Measurements from ENCODE around the gene WDR75. TPM values are rescaled to one million over a fixed set of nuclear protein-coding genes. Genes with fewer than 3 reads are reported as not detected.

Gene WDR75
- total RNA-seq, 4 donors from 2014 or later, result 14.0 to 21.4 (median 16.7) TPM

DNA sequence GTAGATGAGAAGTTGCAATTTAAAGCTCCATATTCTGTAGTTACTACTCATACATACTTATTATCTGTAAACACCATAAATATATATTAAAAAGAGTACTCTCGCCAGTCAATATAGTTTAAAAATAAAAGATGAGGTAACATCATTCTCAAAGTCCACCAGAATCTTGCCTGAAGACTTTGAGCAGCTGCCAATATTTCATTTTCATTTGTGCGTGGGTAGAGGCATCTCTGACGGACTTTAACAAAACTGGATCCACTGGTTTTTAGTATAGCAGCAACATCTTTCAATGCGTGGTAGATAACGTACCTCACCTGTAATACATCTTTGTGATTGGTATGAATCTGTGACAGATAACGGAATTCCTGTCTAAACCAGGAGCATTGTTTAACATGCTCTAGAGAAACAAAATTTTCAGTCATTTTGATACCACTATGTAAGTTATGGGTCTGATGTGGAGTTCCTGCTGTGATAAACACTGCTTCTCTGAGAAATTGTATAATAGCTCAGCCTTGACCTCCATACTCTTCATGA is 45.0 kb downstream of the WDR75 start:
- DNase-seq, result no peak
- TF ChIP-seq, protein P1, sequence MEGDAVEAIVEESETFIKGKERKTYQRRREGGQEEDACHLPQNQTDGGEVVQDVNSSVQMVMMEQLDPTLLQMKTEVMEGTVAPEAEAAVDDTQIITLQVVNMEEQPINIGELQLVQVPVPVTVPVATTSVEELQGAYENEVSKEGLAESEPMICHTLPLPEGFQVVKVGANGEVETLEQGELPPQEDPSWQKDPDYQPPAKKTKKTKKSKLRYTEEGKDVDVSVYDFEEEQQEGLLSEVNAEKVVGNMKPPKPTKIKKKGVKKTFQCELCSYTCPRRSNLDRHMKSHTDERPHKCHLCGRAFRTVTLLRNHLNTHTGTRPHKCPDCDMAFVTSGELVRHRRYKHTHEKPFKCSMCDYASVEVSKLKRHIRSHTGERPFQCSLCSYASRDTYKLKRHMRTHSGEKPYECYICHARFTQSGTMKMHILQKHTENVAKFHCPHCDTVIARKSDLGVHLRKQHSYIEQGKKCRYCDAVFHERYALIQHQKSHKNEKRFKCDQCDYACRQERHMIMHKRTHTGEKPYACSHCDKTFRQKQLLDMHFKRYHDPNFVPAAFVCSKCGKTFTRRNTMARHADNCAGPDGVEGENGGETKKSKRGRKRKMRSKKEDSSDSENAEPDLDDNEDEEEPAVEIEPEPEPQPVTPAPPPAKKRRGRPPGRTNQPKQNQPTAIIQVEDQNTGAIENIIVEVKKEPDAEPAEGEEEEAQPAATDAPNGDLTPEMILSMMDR (IDR thresholded peaks at IDR 0.05 in 4 of 5, conservative IDR thresholded peaks at IDR 0.05 in 1 of 5), result no peak
- TF ChIP-seq POLR2A (IDR thresholded peaks at IDR 0.05), result no peak
- in situ Hi-C loops (cut with MboI; ENCODE audit: low sequenced_read_pairs in 4 of 4) (no loop called here), intact Hi-C loops (cut with DNase I; ENCODE audit: low total_unique reads) (no loop called here)
- Histone ChIP-seq H3K4me1 (peaks cover 13 to 31% of the 10 kb centered on the region in 2 donors), H3K27me3 (no peaks in the 10 kb centered on the region), H3K36me3 (no peaks in the 10 kb centered on the region), H3K4me3 (no peak overlapping the region), H3K27ac (peak overlapping the region in 2 of 4 donors; percentile 71 to 80), H3K9me3 (no peaks in the 10 kb centered on the region)
- ATAC-seq, result no peak

DNA sequence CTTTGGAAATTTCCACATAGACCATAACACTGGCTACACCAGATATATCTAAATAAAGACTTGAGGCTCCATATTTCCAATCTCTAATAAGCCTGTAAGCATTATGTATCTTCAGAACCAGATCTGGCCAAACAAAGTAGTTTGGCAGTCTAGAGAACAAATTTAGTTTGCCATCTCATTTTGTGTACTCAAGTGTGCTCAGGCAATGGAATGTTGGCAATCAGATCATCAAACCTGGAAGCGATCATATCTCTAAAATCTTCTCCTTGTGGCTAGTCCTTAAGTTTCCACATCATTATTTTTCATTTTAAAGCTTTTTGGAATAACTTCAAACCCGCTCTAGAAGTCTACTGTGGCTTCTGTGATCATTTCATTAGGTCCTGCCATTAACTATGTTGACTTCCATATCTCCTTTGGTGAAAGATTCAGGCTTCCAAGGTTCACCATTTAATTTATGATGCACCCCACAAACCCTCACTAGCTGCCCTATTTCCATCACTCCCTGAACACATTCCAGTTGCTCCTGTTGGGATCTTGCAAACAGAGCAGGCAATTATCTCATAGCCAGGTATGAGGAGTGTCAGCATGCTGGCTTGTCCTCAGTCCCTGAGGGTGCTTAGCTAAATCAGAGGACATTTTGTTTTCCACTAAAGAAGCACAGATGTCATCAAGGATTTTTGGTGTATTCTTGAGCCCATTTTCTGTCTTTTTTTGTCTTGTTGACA is 46.2 kb downstream of the WDR75 start:
- in situ Hi-C loops (cut with MboI; ENCODE audit: low sequenced_read_pairs in 4 of 4), result no loop called here
- DNase-seq (no peak), ATAC-seq (no peak)
- H3K27ac ChIP-seq, result peak overlapping the region in 1 of 4 donors; percentile 71
- peaks cover 13 to 29% of the 10 kb centered on the region in 2 donors for H3K4me1 ChIP-seq
- no peaks in the 10 kb centered on the region for H3K36me3 ChIP-seq
- H3K27me3 ChIP-seq, result no peaks in the 10 kb centered on the region
- H3K9me3 ChIP-seq, result no peaks in the 10 kb centered on the region
- no peak overlapping the region for H3K4me3 ChIP-seq
- no peak for TF ChIP-seq POLR2A (IDR thresholded peaks at IDR 0.05)
- TF ChIP-seq, protein P1 (IDR thresholded peaks at IDR 0.05 in 4 of 5, conservative IDR thresholded peaks at IDR 0.05 in 1 of 5), result no peak
- intact Hi-C loops (cut with DNase I; ENCODE audit: low total_unique reads), result no loop called here

DNA sequence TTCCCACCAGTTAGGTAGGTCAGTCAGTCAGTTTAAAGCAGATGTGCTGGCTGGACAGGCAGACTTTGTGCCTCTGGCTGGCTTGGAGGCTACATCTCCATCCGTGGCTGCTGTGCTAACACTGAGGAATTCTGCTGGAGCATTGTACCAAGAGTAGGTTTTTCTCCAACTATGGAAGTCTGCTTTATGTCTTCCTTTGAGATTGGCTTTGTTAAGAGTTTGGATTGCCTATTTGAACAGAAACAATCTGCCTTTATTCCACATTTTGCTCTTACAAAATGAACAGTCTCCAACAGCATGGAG is 46.7 kb downstream of the WDR75 start:
- intact Hi-C loops (cut with DNase I; ENCODE audit: low total_unique reads) (no loop called here), in situ Hi-C loops (cut with MboI; ENCODE audit: low sequenced_read_pairs in 4 of 4) (no loop called here)
- Histone ChIP-seq H3K4me1 (peaks cover 13 to 29% of the 10 kb centered on the region in 2 donors), H3K36me3 (no peaks in the 10 kb centered on the region), H3K4me3 (no peak overlapping the region), H3K27ac (peak overlapping the region in 1 of 4 donors; percentile 31), H3K27me3 (no peaks in the 10 kb centered on the region), H3K9me3 (no peaks in the 10 kb centered on the region)
- ATAC-seq (no peak), DNase-seq (no peak)
- TF ChIP-seq, protein P1 (IDR thresholded peaks at IDR 0.05 in 4 of 5, conservative IDR thresholded peaks at IDR 0.05 in 1 of 5), result no peak
- TF ChIP-seq POLR2A (IDR thresholded peaks at IDR 0.05), result no peak

DNA sequence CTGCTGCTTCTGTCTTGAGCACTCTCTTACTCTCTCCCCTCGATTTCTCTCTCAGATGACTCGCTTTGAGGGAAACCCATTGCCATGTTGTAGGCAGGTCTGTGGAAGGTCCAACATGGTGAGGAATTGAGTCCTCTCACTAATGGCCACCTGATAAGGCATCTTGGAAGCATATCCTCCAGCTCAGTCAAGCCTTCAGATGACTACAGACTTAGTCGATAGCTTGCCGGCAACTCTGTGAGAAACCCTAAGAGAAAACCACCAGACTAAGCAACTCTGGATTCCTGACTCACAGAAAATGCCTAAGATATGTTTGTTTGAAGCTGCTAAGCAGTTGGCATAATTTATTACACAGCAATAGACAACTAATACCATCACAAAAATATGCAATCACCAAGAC is 51.2 kb downstream of the WDR75 start:
- H3K36me3 ChIP-seq, result no peaks in the 10 kb centered on the region
- in situ Hi-C loops (cut with MboI; ENCODE audit: low sequenced_read_pairs in 4 of 4), result no loop called here
- ATAC-seq, result no peak
- no peaks in the 10 kb centered on the region for H3K4me1 ChIP-seq
- TF ChIP-seq, protein P1 (IDR thresholded peaks at IDR 0.05 in 4 of 5, conservative IDR thresholded peaks at IDR 0.05 in 1 of 5), result no peak
- TF ChIP-seq POLR2A (IDR thresholded peaks at IDR 0.05), result no peak
- intact Hi-C loops (cut with DNase I; ENCODE audit: low total_unique reads), result no loop called here
- no peaks in the 10 kb centered on the region for H3K9me3 ChIP-seq
- H3K27me3 ChIP-seq, result no peaks in the 10 kb centered on the region
- DNase-seq, result no peak
- H3K4me3 ChIP-seq, result no peak overlapping the region
- H3K27ac ChIP-seq, result no peak overlapping the region
